ENCODE measurements around the gene NSMCE1. TPM values are rescaled to one million over a fixed set of nuclear protein-coding genes. Genes with fewer than 3 reads are reported as not detected.
A peak's percentile ranks its signal among the peaks of the same experiment; 100 is the strongest.
"Not testable (repeated sequence)": the region's sequence is repeated elsewhere in the genome, so short reads cannot be mapped to it uniquely, and the experiment has no call there.

NSMCE1 gene
- total RNA-seq, 1 donor from 2014 or later, result 33.3 TPM

GRCh38 chr16:27281243-27281642 is 12.7 kb upstream of the NSMCE1 start:
- no peaks in the 10 kb centered on the region for H3K36me3 Mint-ChIP-seq
- peaks cover 5% of the 10 kb centered on the region for H3K27me3 Mint-ChIP-seq
- H3K4me1 Mint-ChIP-seq (ENCODE audit: unreplicated experiment), result no peaks in the 10 kb centered on the region
- no peaks in the 10 kb centered on the region for H3K9me3 Mint-ChIP-seq
- TF ChIP-seq CTCF (conservative IDR thresholded peaks at IDR 0.05), result no peak
- peak; percentile 3 for DNase-seq (ENCODE audit: extremely low spot score, unreplicated experiment)
- no peak overlapping the region for H3K4me3 Mint-ChIP-seq
- no peak overlapping the region for H3K27ac Mint-ChIP-seq

GRCh38 chr16:27275394-27275793 is 6.8 kb upstream of the NSMCE1 start:
- Mint-ChIP-seq H3K27me3 (no peaks in the 10 kb centered on the region), H3K36me3 (no peaks in the 10 kb centered on the region), H3K4me1 (ENCODE audit: unreplicated experiment) (no peaks in the 10 kb centered on the region), H3K4me3 (no peak overlapping the region), H3K9me3 (peaks cover 4% of the 10 kb centered on the region), H3K27ac (no peak overlapping the region)
- DNase-seq (ENCODE audit: extremely low spot score, unreplicated experiment), result no peak
- no peak for TF ChIP-seq CTCF (conservative IDR thresholded peaks at IDR 0.05)

GRCh38 chr16:27274424-27274874 is 5.9 kb upstream of the NSMCE1 start:
- not testable (repeated sequence) for H3K27me3 Mint-ChIP-seq; H3K4me3 Mint-ChIP-seq; H3K4me1 Mint-ChIP-seq (ENCODE audit: unreplicated experiment); H3K9me3 Mint-ChIP-seq; H3K27ac Mint-ChIP-seq; H3K36me3 Mint-ChIP-seq
- peak; percentile 29 for DNase-seq (ENCODE audit: extremely low spot score, unreplicated experiment)

GRCh38 chr16:27273670-27274423 is 5.3 kb upstream of the NSMCE1 start:
- peak; percentile 15 for DNase-seq (ENCODE audit: extremely low spot score, unreplicated experiment)
- no peak overlapping the region for H3K27ac Mint-ChIP-seq
- peaks cover 4% of the 10 kb centered on the region for H3K9me3 Mint-ChIP-seq
- H3K4me3 Mint-ChIP-seq, result no peak overlapping the region
- no peaks in the 10 kb centered on the region for H3K4me1 Mint-ChIP-seq (ENCODE audit: unreplicated experiment)
- no peaks in the 10 kb centered on the region for H3K36me3 Mint-ChIP-seq
- TF ChIP-seq CTCF (conservative IDR thresholded peaks at IDR 0.05), result no peak
- no peaks in the 10 kb centered on the region for H3K27me3 Mint-ChIP-seq

GRCh38 chr16:27273330-27273669 is 4.7 kb upstream of the NSMCE1 start:
- Mint-ChIP-seq H3K36me3 (no peaks in the 10 kb centered on the region), H3K4me1 (ENCODE audit: unreplicated experiment) (no peaks in the 10 kb centered on the region), H3K9me3 (peaks cover 4% of the 10 kb centered on the region), H3K27me3 (no peaks in the 10 kb centered on the region), H3K27ac (no peak overlapping the region), H3K4me3 (no peak overlapping the region)
- no peak for DNase-seq (ENCODE audit: extremely low spot score, unreplicated experiment)
- TF ChIP-seq CTCF (conservative IDR thresholded peaks at IDR 0.05), result no peak

- not testable (repeated sequence) for H3K4me1 Mint-ChIP-seq (ENCODE audit: unreplicated experiment); H3K9me3 Mint-ChIP-seq; H3K27ac Mint-ChIP-seq; H3K27me3 Mint-ChIP-seq; H3K36me3 Mint-ChIP-seq; H3K4me3 Mint-ChIP-seq
- peak; percentile 16 for DNase-seq (ENCODE audit: extremely low spot score, unreplicated experiment)
These were observed 4.1 kb upstream of the NSMCE1 start for GRCh38 chr16:27272697-27273096.
